ENCODE results near the gene PAX7.

The PAX7 gene

GRCh38 chr1:18716785-18717678 is 86.4 kb downstream of the PAX7 start:
- Histone ChIP-seq H3K27me3 (ENCODE audit: low read depth, low read length) (peaks cover 17% of the 10 kb centered on the region), H3K4me1 (ENCODE audit: control insufficient read depth in 1 of 2, insufficient read depth in 2 of 2, low read length in 2 of 2) (no peaks in the 10 kb centered on the region), H3K36me3 (ENCODE audit: control insufficient read depth in 1 of 2, insufficient read depth in 2 of 2, low read length in 2 of 2) (no peaks in the 10 kb centered on the region), H3K4me3 (ENCODE audit: low read depth in 1 of 2, low read length in 2 of 2) (no peak overlapping the region), H3K27ac (ENCODE audit: low read length) (no peak overlapping the region), H3K9me3 (ENCODE audit: control insufficient read depth in 1 of 2, low read length in 2 of 2) (no peaks in the 10 kb centered on the region)

GRCh38 chr1:18719786-18720451 is 89.3 kb downstream of the PAX7 start:
- peaks cover 17% of the 10 kb centered on the region for H3K27me3 ChIP-seq (ENCODE audit: low read depth, low read length)
- no peak overlapping the region for H3K27ac ChIP-seq (ENCODE audit: low read length)

GRCh38 chr1:18721041-18721440 is 90.4 kb downstream of the PAX7 start:
- H3K9me3 ChIP-seq (ENCODE audit: control insufficient read depth in 1 of 2, low read length in 2 of 2), result no peaks in the 10 kb centered on the region
- H3K36me3 ChIP-seq (ENCODE audit: control insufficient read depth in 1 of 2, insufficient read depth in 2 of 2, low read length in 2 of 2), result no peaks in the 10 kb centered on the region
- peaks cover 17% of the 10 kb centered on the region for H3K27me3 ChIP-seq (ENCODE audit: low read depth, low read length)
- H3K27ac ChIP-seq (ENCODE audit: low read length), result no peak overlapping the region
- no peak overlapping the region for H3K4me3 ChIP-seq (ENCODE audit: low read depth in 1 of 2, low read length in 2 of 2)
- H3K4me1 ChIP-seq (ENCODE audit: control insufficient read depth in 1 of 2, insufficient read depth in 2 of 2, low read length in 2 of 2), result no peaks in the 10 kb centered on the region

More at GRCh38 chr1:18719786-18720451, 89.3 kb downstream of the PAX7 start:
- no peaks in the 10 kb centered on the region for H3K9me3 ChIP-seq (ENCODE audit: control insufficient read depth in 1 of 2, low read length in 2 of 2)
- no peak overlapping the region for H3K4me3 ChIP-seq (ENCODE audit: low read depth in 1 of 2, low read length in 2 of 2)
- H3K36me3 ChIP-seq (ENCODE audit: control insufficient read depth in 1 of 2, insufficient read depth in 2 of 2, low read length in 2 of 2), result no peaks in the 10 kb centered on the region
- H3K4me1 ChIP-seq (ENCODE audit: control insufficient read depth in 1 of 2, insufficient read depth in 2 of 2, low read length in 2 of 2), result no peaks in the 10 kb centered on the region

- Histone ChIP-seq H3K4me1 (ENCODE audit: control insufficient read depth in 1 of 2, insufficient read depth in 2 of 2, low read length in 2 of 2) (no peaks in the 10 kb centered on the region), H3K4me3 (ENCODE audit: low read depth in 1 of 2, low read length in 2 of 2) (no peak overlapping the region), H3K27me3 (ENCODE audit: low read depth, low read length) (peaks cover 17% of the 10 kb centered on the region), H3K27ac (ENCODE audit: low read length) (no peak overlapping the region), H3K9me3 (ENCODE audit: control insufficient read depth in 1 of 2, low read length in 2 of 2) (no peaks in the 10 kb centered on the region), H3K36me3 (ENCODE audit: control insufficient read depth in 1 of 2, insufficient read depth in 2 of 2, low read length in 2 of 2) (no peaks in the 10 kb centered on the region)
These were observed 91.1 kb downstream of the PAX7 start for GRCh38 chr1:18721776-18722175.

- Histone ChIP-seq H3K9me3 (ENCODE audit: control insufficient read depth in 1 of 2, low read length in 2 of 2) (no peaks in the 10 kb centered on the region), H3K27me3 (ENCODE audit: low read depth, low read length) (peaks cover 14% of the 10 kb centered on the region), H3K27ac (ENCODE audit: low read length) (no peak overlapping the region), H3K4me1 (ENCODE audit: control insufficient read depth in 1 of 2, insufficient read depth in 2 of 2, low read length in 2 of 2) (no peaks in the 10 kb centered on the region), H3K4me3 (ENCODE audit: low read depth in 1 of 2, low read length in 2 of 2) (no peak overlapping the region), H3K36me3 (ENCODE audit: control insufficient read depth in 1 of 2, insufficient read depth in 2 of 2, low read length in 2 of 2) (no peaks in the 10 kb centered on the region)
These were observed 91.6 kb downstream of the PAX7 start for GRCh38 chr1:18722270-18722669.

- H3K27ac ChIP-seq (ENCODE audit: low read length), result no peak overlapping the region
- H3K36me3 ChIP-seq (ENCODE audit: control insufficient read depth in 1 of 2, insufficient read depth in 2 of 2, low read length in 2 of 2), result no peaks in the 10 kb centered on the region
- H3K4me3 ChIP-seq (ENCODE audit: low read depth in 1 of 2, low read length in 2 of 2), result no peak overlapping the region
- H3K27me3 ChIP-seq (ENCODE audit: low read depth, low read length), result peaks cover 5% of the 10 kb centered on the region
- no peaks in the 10 kb centered on the region for H3K4me1 ChIP-seq (ENCODE audit: control insufficient read depth in 1 of 2, insufficient read depth in 2 of 2, low read length in 2 of 2)
- H3K9me3 ChIP-seq (ENCODE audit: control insufficient read depth in 1 of 2, low read length in 2 of 2), result no peaks in the 10 kb centered on the region
These were observed 92.6 kb downstream of the PAX7 start for GRCh38 chr1:18723206-18723605.

GRCh38 chr1:18723701-18724411 is 93.2 kb downstream of the PAX7 start:
- no peaks in the 10 kb centered on the region for H3K9me3 ChIP-seq (ENCODE audit: control insufficient read depth in 1 of 2, low read length in 2 of 2)
- peaks cover 3% of the 10 kb centered on the region for H3K27me3 ChIP-seq (ENCODE audit: low read depth, low read length)
- H3K4me1 ChIP-seq (ENCODE audit: control insufficient read depth in 1 of 2, insufficient read depth in 2 of 2, low read length in 2 of 2), result no peaks in the 10 kb centered on the region
- H3K4me3 ChIP-seq (ENCODE audit: low read depth in 1 of 2, low read length in 2 of 2), result no peak overlapping the region
- H3K27ac ChIP-seq (ENCODE audit: low read length), result no peak overlapping the region
- H3K36me3 ChIP-seq (ENCODE audit: control insufficient read depth in 1 of 2, insufficient read depth in 2 of 2, low read length in 2 of 2), result no peaks in the 10 kb centered on the region

GRCh38 chr1:18724801-18725200 is 94.2 kb downstream of the PAX7 start:
- no peaks in the 10 kb centered on the region for H3K27me3 ChIP-seq (ENCODE audit: low read depth, low read length)
- H3K4me1 ChIP-seq (ENCODE audit: control insufficient read depth in 1 of 2, insufficient read depth in 2 of 2, low read length in 2 of 2), result no peaks in the 10 kb centered on the region
- no peak overlapping the region for H3K4me3 ChIP-seq (ENCODE audit: low read depth in 1 of 2, low read length in 2 of 2)
- no peak overlapping the region for H3K27ac ChIP-seq (ENCODE audit: low read length)
- no peaks in the 10 kb centered on the region for H3K9me3 ChIP-seq (ENCODE audit: control insufficient read depth in 1 of 2, low read length in 2 of 2)
- H3K36me3 ChIP-seq (ENCODE audit: control insufficient read depth in 1 of 2, insufficient read depth in 2 of 2, low read length in 2 of 2), result no peaks in the 10 kb centered on the region

GRCh38 chr1:18725231-18725895 is 94.7 kb downstream of the PAX7 start:
- Histone ChIP-seq H3K27me3 (ENCODE audit: low read depth, low read length) (no peaks in the 10 kb centered on the region), H3K36me3 (ENCODE audit: control insufficient read depth in 1 of 2, insufficient read depth in 2 of 2, low read length in 2 of 2) (no peaks in the 10 kb centered on the region), H3K9me3 (ENCODE audit: control insufficient read depth in 1 of 2, low read length in 2 of 2) (no peaks in the 10 kb centered on the region), H3K27ac (ENCODE audit: low read length) (no peak overlapping the region), H3K4me3 (ENCODE audit: low read depth in 1 of 2, low read length in 2 of 2) (no peak overlapping the region), H3K4me1 (ENCODE audit: control insufficient read depth in 1 of 2, insufficient read depth in 2 of 2, low read length in 2 of 2) (no peaks in the 10 kb centered on the region)

GRCh38 chr1:18726368-18726767 is 95.7 kb downstream of the PAX7 start:
- Histone ChIP-seq H3K27me3 (ENCODE audit: low read depth, low read length) (no peaks in the 10 kb centered on the region), H3K9me3 (ENCODE audit: control insufficient read depth in 1 of 2, low read length in 2 of 2) (no peaks in the 10 kb centered on the region), H3K4me1 (ENCODE audit: control insufficient read depth in 1 of 2, insufficient read depth in 2 of 2, low read length in 2 of 2) (no peaks in the 10 kb centered on the region), H3K36me3 (ENCODE audit: control insufficient read depth in 1 of 2, insufficient read depth in 2 of 2, low read length in 2 of 2) (no peaks in the 10 kb centered on the region), H3K27ac (ENCODE audit: low read length) (no peak overlapping the region), H3K4me3 (ENCODE audit: low read depth in 1 of 2, low read length in 2 of 2) (no peak overlapping the region)

- no peak overlapping the region for H3K27ac ChIP-seq (ENCODE audit: low read length)
- no peaks in the 10 kb centered on the region for H3K27me3 ChIP-seq (ENCODE audit: low read depth, low read length)
These were observed 97.3 kb downstream of the PAX7 start for GRCh38 chr1:18727956-18728355.

More at GRCh38 chr1:18727956-18728355, 97.3 kb downstream of the PAX7 start:
- no peaks in the 10 kb centered on the region for H3K4me1 ChIP-seq (ENCODE audit: control insufficient read depth in 1 of 2, insufficient read depth in 2 of 2, low read length in 2 of 2)
- no peak overlapping the region for H3K4me3 ChIP-seq (ENCODE audit: low read depth in 1 of 2, low read length in 2 of 2)
- H3K36me3 ChIP-seq (ENCODE audit: control insufficient read depth in 1 of 2, insufficient read depth in 2 of 2, low read length in 2 of 2), result no peaks in the 10 kb centered on the region
- H3K9me3 ChIP-seq (ENCODE audit: control insufficient read depth in 1 of 2, low read length in 2 of 2), result no peaks in the 10 kb centered on the region
